Measurements from ENCODE around the gene CCDC17. TPM values are rescaled to one million over a fixed set of nuclear protein-coding genes. Genes with fewer than 3 reads are reported as not detected.
A peak's percentile ranks its signal among the peaks of the same experiment; 100 is the strongest.

Gene CCDC17
- total and polyA plus RNA-seq, 2 experiments from 2014 or later, result 0.57 to 2.2 TPM

DNA sequence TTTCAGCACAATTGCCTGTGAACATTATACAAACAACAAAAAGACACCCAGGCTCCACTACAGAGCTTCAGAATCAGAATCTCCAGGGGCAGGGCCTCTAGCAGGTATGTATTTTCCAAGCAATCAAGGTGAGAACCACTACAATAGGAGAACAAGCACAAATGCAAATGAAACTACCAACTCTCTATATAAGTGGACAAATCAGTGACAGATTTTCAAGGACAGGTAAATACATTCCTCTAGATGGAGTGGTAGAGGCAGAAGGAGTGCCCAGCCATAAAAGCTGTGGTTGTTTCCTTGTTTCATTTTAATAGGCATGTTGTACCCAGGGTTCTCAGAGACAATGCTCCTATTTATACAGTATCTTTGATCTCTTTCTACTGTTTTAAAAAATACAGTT is 20.1 kb upstream of the CCDC17 start:
- no peaks in the 10 kb centered on the region for H3K9me2 ChIP-seq (ENCODE audit: insufficient read depth)
- H4K20me1 ChIP-seq (replicated peaks; ENCODE audit: insufficient read depth), result peaks cover 20% of the 10 kb centered on the region
- H3K4me1 ChIP-seq (ENCODE audit: insufficient read depth), result no peaks in the 10 kb centered on the region
- H3K79me2 ChIP-seq (replicated peaks; ENCODE audit: insufficient read depth), result peaks cover 20% of the 10 kb centered on the region
- no peaks in the 10 kb centered on the region for H3K27me3 Mint-ChIP-seq (ENCODE audit: insufficient read depth, low read depth, poor library complexity)
- peaks cover 31% of the 10 kb centered on the region for H3K36me3 ChIP-seq (ENCODE audit: insufficient read depth)
- H3K4me2 ChIP-seq, result no peak overlapping the region
- no peak overlapping the region for H3K4me3 ChIP-seq
- no peaks in the 10 kb centered on the region for H3F3A ChIP-seq (replicated peaks; ENCODE audit: low read depth)
- no peak overlapping the region for H3K27ac Mint-ChIP-seq
- TF ChIP-seq STAT1 (IDR thresholded peaks at IDR 0.05; ENCODE audit: unreplicated experiment) (no peak), EZH2 (IDR thresholded peaks at IDR 0.05; ENCODE audit: low read depth, unreplicated experiment) (no peak), EZH2phosphoT487 (IDR thresholded peaks at IDR 0.05; ENCODE audit: unreplicated experiment) (no peak)
- TF ChIP-seq, protein P1, sequence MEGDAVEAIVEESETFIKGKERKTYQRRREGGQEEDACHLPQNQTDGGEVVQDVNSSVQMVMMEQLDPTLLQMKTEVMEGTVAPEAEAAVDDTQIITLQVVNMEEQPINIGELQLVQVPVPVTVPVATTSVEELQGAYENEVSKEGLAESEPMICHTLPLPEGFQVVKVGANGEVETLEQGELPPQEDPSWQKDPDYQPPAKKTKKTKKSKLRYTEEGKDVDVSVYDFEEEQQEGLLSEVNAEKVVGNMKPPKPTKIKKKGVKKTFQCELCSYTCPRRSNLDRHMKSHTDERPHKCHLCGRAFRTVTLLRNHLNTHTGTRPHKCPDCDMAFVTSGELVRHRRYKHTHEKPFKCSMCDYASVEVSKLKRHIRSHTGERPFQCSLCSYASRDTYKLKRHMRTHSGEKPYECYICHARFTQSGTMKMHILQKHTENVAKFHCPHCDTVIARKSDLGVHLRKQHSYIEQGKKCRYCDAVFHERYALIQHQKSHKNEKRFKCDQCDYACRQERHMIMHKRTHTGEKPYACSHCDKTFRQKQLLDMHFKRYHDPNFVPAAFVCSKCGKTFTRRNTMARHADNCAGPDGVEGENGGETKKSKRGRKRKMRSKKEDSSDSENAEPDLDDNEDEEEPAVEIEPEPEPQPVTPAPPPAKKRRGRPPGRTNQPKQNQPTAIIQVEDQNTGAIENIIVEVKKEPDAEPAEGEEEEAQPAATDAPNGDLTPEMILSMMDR (conservative IDR thresholded peaks at IDR 0.05; ENCODE audit: low read depth in 2 of 2), result peak; percentile 33 to 35; a peak in 3 of 4 replicates
- no peaks in the 10 kb centered on the region for H3K4me1 Mint-ChIP-seq
- H2AFZ ChIP-seq, result no peak overlapping the region
- peak; percentile 19 for DNase-seq (ENCODE audit: low spot score)
- no peaks in the 10 kb centered on the region for H3K27me3 ChIP-seq (ENCODE audit: insufficient read depth)
- no peaks in the 10 kb centered on the region; the same call in 2 of the 3 replicates for H3K9me3 Mint-ChIP-seq
- ATAC-seq, result no peak; the same call in 2 of the 3 replicates
- H3K4me3 Mint-ChIP-seq, result no peak overlapping the region
- no peak overlapping the region for H3K27ac ChIP-seq (ENCODE audit: low read depth)
- H3K36me3 Mint-ChIP-seq (ENCODE audit: low read depth), result peaks cover 46% of the 10 kb centered on the region

DNA sequence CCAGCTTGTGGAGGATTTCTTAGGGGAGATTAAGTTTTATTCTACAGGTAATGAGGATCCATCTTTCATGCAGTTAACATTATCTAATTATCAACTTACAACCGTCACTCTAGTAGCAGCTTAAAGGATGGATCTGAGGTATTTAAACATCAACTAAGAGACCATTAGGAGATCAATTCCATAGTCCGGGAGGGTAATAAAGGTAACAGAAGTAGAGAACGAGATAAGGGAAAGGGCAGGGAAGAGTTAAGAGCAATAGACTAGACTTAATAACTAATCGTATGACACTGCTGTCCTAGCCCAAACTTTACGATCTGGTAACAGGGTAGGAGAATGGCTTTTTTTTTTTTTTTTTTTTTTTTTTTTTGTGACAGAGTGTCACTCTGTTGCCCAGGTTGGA is 19.5 kb upstream of the CCDC17 start:
- H3K27ac ChIP-seq (ENCODE audit: low read depth), result no peak overlapping the region
- H3K27me3 ChIP-seq (ENCODE audit: insufficient read depth), result no peaks in the 10 kb centered on the region
- peaks cover 37% of the 10 kb centered on the region for H3K36me3 ChIP-seq (ENCODE audit: insufficient read depth)
- H3K36me3 Mint-ChIP-seq (ENCODE audit: low read depth), result peaks cover 45% of the 10 kb centered on the region
- H3K9me3 Mint-ChIP-seq, result no peaks in the 10 kb centered on the region; the same call in 2 of the 3 replicates
- H3K79me2 ChIP-seq (replicated peaks; ENCODE audit: insufficient read depth), result peaks cover 17% of the 10 kb centered on the region
- H3K27ac Mint-ChIP-seq, result no peak overlapping the region
- H3K4me1 Mint-ChIP-seq, result no peaks in the 10 kb centered on the region
- H3K27me3 Mint-ChIP-seq (ENCODE audit: insufficient read depth, low read depth, poor library complexity), result no peaks in the 10 kb centered on the region
- no peaks in the 10 kb centered on the region for H3K4me1 ChIP-seq (ENCODE audit: insufficient read depth)
- H4K20me1 ChIP-seq (replicated peaks; ENCODE audit: insufficient read depth), result peaks cover 16% of the 10 kb centered on the region
- H3K9me2 ChIP-seq (ENCODE audit: insufficient read depth), result no peaks in the 10 kb centered on the region
- DNase-seq (ENCODE audit: low spot score), result no peak
- no peak overlapping the region for H2AFZ ChIP-seq
- no peaks in the 10 kb centered on the region for H3F3A ChIP-seq (replicated peaks; ENCODE audit: low read depth)
- no peak overlapping the region for H3K4me3 Mint-ChIP-seq
- H3K4me3 ChIP-seq, result no peak overlapping the region
- H3K4me2 ChIP-seq, result no peak overlapping the region
- no peak for ATAC-seq
- no peak for TF ChIP-seq ZNF114 (CRISPR knock-in tag; IDR thresholded peaks at IDR 0.05)
- TF ChIP-seq, protein P2, sequence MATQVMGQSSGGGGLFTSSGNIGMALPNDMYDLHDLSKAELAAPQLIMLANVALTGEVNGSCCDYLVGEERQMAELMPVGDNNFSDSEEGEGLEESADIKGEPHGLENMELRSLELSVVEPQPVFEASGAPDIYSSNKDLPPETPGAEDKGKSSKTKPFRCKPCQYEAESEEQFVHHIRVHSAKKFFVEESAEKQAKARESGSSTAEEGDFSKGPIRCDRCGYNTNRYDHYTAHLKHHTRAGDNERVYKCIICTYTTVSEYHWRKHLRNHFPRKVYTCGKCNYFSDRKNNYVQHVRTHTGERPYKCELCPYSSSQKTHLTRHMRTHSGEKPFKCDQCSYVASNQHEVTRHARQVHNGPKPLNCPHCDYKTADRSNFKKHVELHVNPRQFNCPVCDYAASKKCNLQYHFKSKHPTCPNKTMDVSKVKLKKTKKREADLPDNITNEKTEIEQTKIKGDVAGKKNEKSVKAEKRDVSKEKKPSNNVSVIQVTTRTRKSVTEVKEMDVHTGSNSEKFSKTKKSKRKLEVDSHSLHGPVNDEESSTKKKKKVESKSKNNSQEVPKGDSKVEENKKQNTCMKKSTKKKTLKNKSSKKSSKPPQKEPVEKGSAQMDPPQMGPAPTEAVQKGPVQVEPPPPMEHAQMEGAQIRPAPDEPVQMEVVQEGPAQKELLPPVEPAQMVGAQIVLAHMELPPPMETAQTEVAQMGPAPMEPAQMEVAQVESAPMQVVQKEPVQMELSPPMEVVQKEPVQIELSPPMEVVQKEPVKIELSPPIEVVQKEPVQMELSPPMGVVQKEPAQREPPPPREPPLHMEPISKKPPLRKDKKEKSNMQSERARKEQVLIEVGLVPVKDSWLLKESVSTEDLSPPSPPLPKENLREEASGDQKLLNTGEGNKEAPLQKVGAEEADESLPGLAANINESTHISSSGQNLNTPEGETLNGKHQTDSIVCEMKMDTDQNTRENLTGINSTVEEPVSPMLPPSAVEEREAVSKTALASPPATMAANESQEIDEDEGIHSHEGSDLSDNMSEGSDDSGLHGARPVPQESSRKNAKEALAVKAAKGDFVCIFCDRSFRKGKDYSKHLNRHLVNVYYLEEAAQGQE (IDR thresholded peaks at IDR 0.05; ENCODE audit: unreplicated experiment), result no peak
- TF ChIP-seq EZH2phosphoT487 (IDR thresholded peaks at IDR 0.05; ENCODE audit: unreplicated experiment), result no peak
- no peak for TF ChIP-seq STAT1 (IDR thresholded peaks at IDR 0.05; ENCODE audit: unreplicated experiment)
- TF ChIP-seq, protein P1 (conservative IDR thresholded peaks at IDR 0.05; ENCODE audit: low read depth in 2 of 2), result no peak
- TF ChIP-seq, protein P3, sequence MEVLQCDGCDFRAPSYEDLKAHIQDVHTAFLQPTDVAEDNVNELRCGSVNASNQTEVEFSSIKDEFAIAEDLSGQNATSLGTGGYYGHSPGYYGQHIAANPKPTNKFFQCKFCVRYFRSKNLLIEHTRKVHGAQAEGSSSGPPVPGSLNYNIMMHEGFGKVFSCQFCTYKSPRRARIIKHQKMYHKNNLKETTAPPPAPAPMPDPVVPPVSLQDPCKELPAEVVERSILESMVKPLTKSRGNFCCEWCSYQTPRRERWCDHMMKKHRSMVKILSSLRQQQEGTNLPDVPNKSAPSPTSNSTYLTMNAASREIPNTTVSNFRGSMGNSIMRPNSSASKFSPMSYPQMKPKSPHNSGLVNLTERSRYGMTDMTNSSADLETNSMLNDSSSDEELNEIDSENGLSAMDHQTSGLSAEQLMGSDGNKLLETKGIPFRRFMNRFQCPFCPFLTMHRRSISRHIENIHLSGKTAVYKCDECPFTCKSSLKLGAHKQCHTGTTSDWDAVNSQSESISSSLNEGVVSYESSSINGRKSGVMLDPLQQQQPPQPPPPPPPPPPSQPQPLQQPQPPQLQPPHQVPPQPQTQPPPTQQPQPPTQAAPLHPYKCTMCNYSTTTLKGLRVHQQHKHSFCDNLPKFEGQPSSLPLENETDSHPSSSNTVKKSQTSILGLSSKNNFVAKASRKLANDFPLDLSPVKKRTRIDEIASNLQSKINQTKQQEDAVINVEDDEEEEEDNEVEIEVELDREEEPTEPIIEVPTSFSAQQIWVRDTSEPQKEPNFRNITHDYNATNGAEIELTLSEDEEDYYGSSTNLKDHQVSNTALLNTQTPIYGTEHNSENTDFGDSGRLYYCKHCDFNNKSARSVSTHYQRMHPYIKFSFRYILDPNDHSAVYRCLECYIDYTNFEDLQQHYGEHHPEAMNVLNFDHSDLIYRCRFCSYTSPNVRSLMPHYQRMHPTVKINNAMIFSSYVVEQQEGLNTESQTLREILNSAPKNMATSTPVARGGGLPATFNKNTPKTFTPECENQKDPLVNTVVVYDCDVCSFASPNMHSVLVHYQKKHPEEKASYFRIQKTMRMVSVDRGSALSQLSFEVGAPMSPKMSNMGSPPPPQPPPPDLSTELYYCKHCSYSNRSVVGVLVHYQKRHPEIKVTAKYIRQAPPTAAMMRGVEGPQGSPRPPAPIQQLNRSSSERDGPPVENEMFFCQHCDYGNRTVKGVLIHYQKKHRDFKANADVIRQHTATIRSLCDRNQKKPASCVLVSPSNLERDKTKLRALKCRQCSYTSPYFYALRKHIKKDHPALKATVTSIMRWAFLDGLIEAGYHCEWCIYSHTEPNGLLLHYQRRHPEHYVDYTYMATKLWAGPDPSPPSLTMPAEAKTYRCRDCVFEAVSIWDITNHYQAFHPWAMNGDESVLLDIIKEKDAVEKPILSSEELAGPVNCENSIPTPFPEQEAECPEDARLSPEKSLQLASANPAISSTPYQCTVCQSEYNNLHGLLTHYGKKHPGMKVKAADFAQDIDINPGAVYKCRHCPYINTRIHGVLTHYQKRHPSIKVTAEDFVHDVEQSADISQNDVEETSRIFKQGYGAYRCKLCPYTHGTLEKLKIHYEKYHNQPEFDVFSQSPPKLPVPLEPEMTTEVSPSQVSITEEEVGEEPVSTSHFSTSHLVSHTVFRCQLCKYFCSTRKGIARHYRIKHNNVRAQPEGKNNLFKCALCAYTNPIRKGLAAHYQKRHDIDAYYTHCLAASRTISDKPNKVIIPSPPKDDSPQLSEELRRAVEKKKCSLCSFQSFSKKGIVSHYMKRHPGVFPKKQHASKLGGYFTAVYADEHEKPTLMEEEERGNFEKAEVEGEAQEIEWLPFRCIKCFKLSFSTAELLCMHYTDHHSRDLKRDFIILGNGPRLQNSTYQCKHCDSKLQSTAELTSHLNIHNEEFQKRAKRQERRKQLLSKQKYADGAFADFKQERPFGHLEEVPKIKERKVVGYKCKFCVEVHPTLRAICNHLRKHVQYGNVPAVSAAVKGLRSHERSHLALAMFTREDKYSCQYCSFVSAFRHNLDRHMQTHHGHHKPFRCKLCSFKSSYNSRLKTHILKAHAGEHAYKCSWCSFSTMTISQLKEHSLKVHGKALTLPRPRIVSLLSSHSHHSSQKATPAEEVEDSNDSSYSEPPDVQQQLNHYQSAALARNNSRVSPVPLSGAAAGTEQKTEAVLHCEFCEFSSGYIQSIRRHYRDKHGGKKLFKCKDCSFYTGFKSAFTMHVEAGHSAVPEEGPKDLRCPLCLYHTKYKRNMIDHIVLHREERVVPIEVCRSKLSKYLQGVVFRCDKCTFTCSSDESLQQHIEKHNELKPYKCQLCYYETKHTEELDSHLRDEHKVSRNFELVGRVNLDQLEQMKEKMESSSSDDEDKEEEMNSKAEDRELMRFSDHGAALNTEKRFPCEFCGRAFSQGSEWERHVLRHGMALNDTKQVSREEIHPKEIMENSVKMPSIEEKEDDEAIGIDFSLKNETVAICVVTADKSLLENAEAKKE (CRISPR knock-in tag; IDR thresholded peaks at IDR 0.05), result no peak

Data from GM23338 (cell line).